Testis (tissue), 3 donors: Measurements from ENCODE around the gene CFHR5. TPM values are rescaled to one million over a fixed set of nuclear protein-coding genes. Genes with fewer than 3 reads are reported as not detected.

Experiments
- DNase-seq: peaks from one replicate; pipeline ENCODE4 v3.0.0-alpha.2; 2019
- H3K27ac ChIP-seq, 2 donors: fragments of 200-600 bp; sonication (generic); one replicate each; pipeline ENCODE4 v1.5.1; 2019
- H3K27me3 ChIP-seq: fragments of 200-600 bp; sonication (generic); one replicate; pipeline ENCODE4 v1.5.1; 2019
- H3K36me3 ChIP-seq: fragments of 200-600 bp; sonication (generic); one replicate; pipeline ENCODE4 v1.5.1; 2017; ENCODE audit warnings: low read depth; ENCODE audit errors: missing control alignments
- H3K4me1 ChIP-seq: fragments of 200-600 bp; sonication (generic); one replicate; pipeline ENCODE4 v1.5.1; 2019
- H3K4me3 ChIP-seq, 2 donors: fragments of 200-600 bp; sonication (generic); one replicate each; pipeline ENCODE4 v1.5.1; 2017 to 2019
- H3K9me3 ChIP-seq: fragments of 200-600 bp; sonication (generic); one replicate; pipeline ENCODE4 v1.5.1; 2017
- CTCF ChIP-seq, 3 experiments: fragments of 450-650 bp in 2 of 3; fragments of 200-600 bp in 1 of 3; sonication (generic) in 1 of 3; IDR thresholded peaks; one replicate each; pipeline ENCODE4 v1.5.1; 2016 to 2019; ENCODE audit warnings: antibody characterized with exemption in 3 of 3, mild to moderate bottlenecking in 2 of 3, moderate library complexity in 1 of 3
- POLR2A ChIP-seq: fragments of 450-650 bp; IDR thresholded peaks from one replicate; pipeline ENCODE4 v1.6.1; 2017; ENCODE audit warnings: antibody characterized with exemption, mild to moderate bottlenecking, moderate library complexity
- WGBS, 2 donors: methylation state at CpG; one replicate each; pipeline ENCODE4 v1.1.5; 2018; 5-methylcytosine and 5-hydroxymethylcytosine counted together
- intact Hi-C: fragments of 100-400 bp; cut with DNase I; formaldehyde crosslinking; loops from one replicate; pipeline ENCODE4 v1.15.1; 2023; ENCODE audit warnings: low total_unique reads
- polyA plus RNA-seq: library from polyadenylated mRNA; stranded (reverse); fragments of 350-450 nt; fragmentation: Illumina TruSeq; extraction: RNeasy Lipid Tissue Mini Kit (QIAGEN cat#74804); gene quantifications from one replicate; pipeline ENCODE4 v1.2.3, GENCODE V29; 2014; ENCODE audit warnings: low read depth, low replicate concordance; ENCODE audit not compliant: insufficient read depth
- total RNA-seq, 2 donors: library from RNA; depleted of rRNA; stranded (reverse); fragments of >200 nt; gene quantifications; one replicate each; pipeline ENCODE4 v1.2.3, GENCODE V29; 2016

The CFHR5 gene
- total and polyA plus RNA-seq, 3 donors from 2014 or later = 0.11 to 0.24 (median 0.12) TPM

GRCh38 chr1:196954778-196955177, 22.6 kb upstream of the CFHR5 start:
- Histone ChIP-seq H3K4me1 (no peaks in the 10 kb centered on the region), H3K36me3 (no peaks in the 10 kb centered on the region), H3K4me3 (no peak overlapping the region), H3K27ac (no peak overlapping the region), H3K9me3 (no peaks in the 10 kb centered on the region), H3K27me3 (no peaks in the 10 kb centered on the region)
- 74 to 94% methylated on average over 2 of the region's 2 CpGs for WGBS, 2 donors
- intact Hi-C loops = no loop called here
- no peak for DNase-seq
- no peak for TF ChIP-seq CTCF (IDR thresholded peaks at IDR 0.05)
- TF ChIP-seq POLR2A = no peak

DNA sequence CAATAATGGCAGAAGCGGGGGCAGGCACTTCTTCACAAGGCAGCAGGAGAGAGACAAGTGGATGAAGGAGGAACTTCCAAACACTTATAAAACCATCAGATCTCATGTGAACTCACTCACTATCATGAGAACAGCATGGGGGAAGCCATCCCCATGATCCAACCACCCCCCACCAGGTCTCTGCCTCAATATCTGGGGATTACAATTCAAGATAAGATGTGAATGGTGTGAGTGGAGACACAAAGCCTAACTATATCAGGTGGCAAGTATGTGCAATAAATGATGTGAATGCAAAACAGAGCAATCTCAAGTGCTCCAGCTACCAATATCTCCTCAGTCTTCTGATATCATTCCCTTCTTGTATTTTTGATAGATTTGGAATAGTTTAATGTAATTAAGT, 21.4 kb upstream of the CFHR5 start:
- H3K27ac ChIP-seq = no peak overlapping the region
- no peaks in the 10 kb centered on the region for H3K36me3 ChIP-seq
- H3K4me1 ChIP-seq = no peaks in the 10 kb centered on the region
- TF ChIP-seq POLR2A (no peak), CTCF (IDR thresholded peaks at IDR 0.05) (no peak)
- WGBS, 2 donors = 94 to 100% methylated on average over 1 of the region's 1 CpG
- H3K4me3 ChIP-seq = no peak overlapping the region
- no peak for DNase-seq
- intact Hi-C loops = no loop called here
- no peaks in the 10 kb centered on the region for H3K9me3 ChIP-seq
- no peaks in the 10 kb centered on the region for H3K27me3 ChIP-seq

DNA sequence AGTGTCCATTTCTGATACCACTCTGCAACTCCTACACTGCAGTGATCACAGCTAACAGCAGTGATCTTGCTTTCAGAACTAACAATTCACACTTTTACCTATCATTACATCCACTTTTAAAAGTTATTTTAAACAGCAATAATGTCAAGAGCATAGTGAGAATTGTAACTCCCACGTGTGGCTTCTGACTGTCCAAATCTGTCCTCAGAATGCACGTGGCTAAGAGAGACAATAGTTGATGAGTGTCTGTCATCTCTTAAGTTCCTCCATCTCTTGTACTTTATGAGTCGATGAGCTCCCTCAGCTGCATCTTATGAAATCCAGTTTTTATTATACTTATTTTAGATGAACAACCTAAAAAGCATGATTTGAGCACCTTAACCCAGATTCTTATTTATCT, 16.5 kb upstream of the CFHR5 start:
- Histone ChIP-seq H3K4me1 (no peaks in the 10 kb centered on the region), H3K9me3 (no peaks in the 10 kb centered on the region), H3K27ac (no peak overlapping the region), H3K27me3 (no peaks in the 10 kb centered on the region), H3K4me3 (no peak overlapping the region), H3K36me3 (no peaks in the 10 kb centered on the region)
- DNase-seq = no peak
- TF ChIP-seq CTCF (IDR thresholded peaks at IDR 0.05) (no peak), POLR2A (no peak)
- 52 to 83% methylated on average over 3 of the region's 3 CpGs for WGBS, 2 donors
- intact Hi-C loops = no loop called here

DNA sequence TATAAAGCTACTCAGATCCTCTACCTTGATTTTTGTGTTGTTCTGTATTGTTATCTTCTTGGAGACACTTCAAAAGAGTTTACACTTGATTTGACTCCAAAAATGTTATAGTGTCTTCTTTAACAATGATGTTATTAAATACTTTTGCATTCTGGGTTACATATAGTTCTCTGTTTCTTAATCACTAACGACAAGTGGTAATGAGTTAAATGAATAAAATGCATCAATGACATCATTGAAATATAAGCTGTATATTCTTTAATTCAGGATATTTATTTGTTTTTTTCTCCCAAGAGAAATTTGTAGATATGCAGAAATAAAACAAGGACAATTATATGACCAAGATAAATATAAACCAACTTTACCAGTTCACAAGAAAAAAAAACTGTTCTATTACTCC, 7.2 kb upstream of the CFHR5 start:
- TF ChIP-seq CTCF (IDR thresholded peaks at IDR 0.05) (no peak), POLR2A (no peak)
- Histone ChIP-seq H3K4me3 (no peak overlapping the region), H3K27me3 (no peaks in the 10 kb centered on the region), H3K27ac (no peak overlapping the region), H3K36me3 (no peaks in the 10 kb centered on the region), H3K4me1 (no peaks in the 10 kb centered on the region), H3K9me3 (no peaks in the 10 kb centered on the region)
- intact Hi-C loops = no loop called here
- DNase-seq = no peak
- 77 to 80% methylated on average over 1 of the region's 1 CpG for WGBS, 2 donors

DNA sequence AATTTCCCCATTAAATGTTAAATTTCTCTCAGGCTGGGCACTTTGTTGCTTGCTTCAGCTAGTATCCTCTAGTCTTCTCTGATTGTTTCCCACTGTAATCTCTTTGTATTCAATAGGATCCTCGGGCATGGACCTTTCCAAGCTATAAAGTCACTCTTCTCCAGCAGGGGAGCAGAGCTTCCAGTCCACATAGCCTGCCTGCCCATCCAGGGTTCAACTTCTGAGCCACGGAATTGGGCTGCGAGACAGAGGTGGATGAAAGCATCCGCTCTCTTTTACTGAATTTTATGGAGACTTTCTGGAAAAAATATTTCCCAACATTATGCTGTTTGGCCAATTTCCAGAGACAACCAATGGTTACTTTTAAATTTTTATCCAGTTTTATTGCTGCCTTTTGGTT, 1.1 kb upstream of the CFHR5 start:
- 60 to 75% methylated on average over 4 of the region's 4 CpGs for WGBS, 2 donors
- Histone ChIP-seq H3K4me1 (no peaks in the 10 kb centered on the region), H3K27ac (no peak overlapping the region), H3K4me3 (no peak overlapping the region), H3K27me3 (no peaks in the 10 kb centered on the region), H3K36me3 (no peaks in the 10 kb centered on the region), H3K9me3 (no peaks in the 10 kb centered on the region)
- TF ChIP-seq POLR2A (no peak), CTCF (IDR thresholded peaks at IDR 0.05) (no peak)
- no peak for DNase-seq
- intact Hi-C loops = no loop called here
